HG02798 (cell line): Measurements from ENCODE around the gene SCG3.

Experiments
- ATAC-seq: cut with Tn5 transposase; IDR thresholded peaks from one replicate; pipeline ENCODE4 v1.9.1; 2021; ENCODE audit warnings: mild to moderate bottlenecking; ENCODE audit not compliant: unreplicated experiment, poor library complexity

SCG3 gene

GRCh38 chr15:51752888-51753287, 71.6 kb downstream of the SCG3 start:
- ATAC-seq = no peak

- no peak for ATAC-seq
These were observed 73.0 kb downstream of the SCG3 start for GRCh38 chr15:51754267-51754666.

GRCh38 chr15:51755790-51756189, 74.5 kb downstream of the SCG3 start:
- no peak for ATAC-seq

DNA sequence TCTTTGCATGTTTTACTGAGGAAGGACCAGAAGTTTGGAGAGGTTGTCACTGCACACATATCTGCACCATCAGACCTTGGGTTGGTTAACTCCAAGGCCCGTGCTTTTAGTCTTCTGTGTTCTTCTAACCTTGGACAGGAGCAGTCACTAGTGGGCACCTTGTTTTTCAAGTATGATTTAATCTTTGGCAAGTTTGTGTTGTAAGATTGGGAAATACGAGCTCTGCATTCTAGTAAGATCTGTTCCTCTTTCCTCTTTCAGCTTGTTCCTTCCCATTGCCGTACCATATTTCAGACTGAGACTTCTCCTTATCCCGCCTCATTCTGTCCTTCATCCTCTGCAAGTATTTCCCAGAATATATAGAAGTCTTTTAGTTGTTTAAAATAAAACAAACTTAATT, 75.2 kb downstream of the SCG3 start:
- no peak for ATAC-seq

DNA sequence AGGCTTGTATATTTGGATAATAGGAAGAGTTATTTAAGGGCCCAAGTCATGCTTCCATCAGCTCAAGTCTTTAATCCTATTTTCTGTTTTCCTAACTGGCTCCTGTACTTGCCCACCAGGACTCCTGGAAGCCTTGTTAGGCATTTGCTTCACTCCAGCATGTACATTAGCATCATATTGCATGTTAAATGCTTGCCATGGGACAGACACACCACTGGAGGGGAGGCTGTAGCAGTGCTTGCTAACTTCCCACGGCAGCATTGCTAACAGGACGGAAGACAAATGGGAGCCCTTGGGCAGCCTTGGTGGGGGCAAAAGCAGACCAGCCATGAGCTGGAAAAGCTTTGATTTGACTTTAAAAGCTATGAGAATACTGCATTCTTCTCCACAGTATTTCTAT, 76.1 kb downstream of the SCG3 start:
- no peak for ATAC-seq

- ATAC-seq = no peak
These were observed 77.3 kb downstream of the SCG3 start for GRCh38 chr15:51758645-51759044.

DNA sequence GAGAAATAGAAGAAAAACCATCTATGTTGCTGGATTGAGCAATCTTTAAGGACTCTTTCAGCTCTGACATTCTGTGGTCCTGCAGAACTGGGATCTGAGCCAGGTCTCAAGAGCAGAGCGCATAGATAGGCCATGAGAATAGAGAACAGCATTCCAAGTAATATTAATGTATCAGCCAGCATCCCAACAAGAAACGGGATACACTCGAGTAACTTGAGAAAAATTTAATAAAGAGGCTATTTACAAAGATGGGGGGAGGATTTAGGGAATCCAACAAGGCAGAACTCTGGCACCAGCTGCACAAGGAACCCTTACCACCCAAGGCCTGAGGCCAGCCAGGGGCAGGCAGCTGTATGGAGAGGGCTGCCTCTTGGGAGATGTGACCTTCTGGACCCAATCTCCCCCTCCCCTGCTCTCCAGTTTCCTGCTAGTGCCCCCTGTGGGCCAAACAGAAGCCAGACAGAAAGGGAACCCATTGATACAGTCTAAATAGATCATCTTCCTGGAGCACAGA, 78.3 kb downstream of the SCG3 start:
- ATAC-seq = no peak

- no peak for ATAC-seq
These were observed 79.5 kb downstream of the SCG3 start for GRCh38 chr15:51760805-51761204.

DNA sequence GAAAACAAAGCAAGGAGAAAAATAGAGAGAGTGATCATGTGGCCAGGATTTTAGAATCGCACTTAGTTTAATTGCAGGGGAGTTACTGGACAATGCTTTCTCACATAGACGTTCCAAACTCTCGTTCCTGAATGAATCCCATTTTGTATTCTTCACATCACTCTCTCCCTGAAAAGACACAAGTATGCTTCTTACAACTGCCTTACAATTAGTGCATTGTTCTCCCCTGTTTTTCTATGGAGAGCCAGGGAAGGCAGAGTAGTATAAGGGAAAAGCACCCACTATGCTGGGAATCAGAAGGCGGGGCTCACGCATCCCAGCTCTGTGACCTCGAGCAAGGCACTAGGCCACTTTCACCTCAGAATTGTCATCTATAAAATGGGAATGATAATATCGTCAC, 84.4 kb downstream of the SCG3 start:
- no peak for ATAC-seq

DNA sequence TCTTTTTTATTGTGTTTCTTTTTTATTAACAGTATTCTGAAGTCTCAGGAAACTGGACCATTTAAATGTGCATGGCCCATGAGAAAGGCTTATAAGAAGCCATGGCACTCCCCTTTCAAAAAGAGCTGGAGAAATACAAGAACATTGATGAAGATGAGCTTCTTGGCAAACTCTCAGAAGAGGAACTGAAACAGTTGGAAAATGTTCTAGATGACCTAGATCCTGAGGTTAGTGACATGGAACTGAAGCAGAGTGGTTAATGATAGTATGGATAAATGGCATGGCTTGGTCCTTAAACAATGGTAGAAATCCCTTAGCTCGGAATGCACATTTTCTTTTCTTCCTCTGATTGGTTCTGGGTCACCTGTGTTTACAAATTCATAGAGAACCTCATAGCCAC, 85.0 kb downstream of the SCG3 start:
- ATAC-seq = no peak

- no peak for ATAC-seq
These were observed 86.7 kb downstream of the SCG3 start for GRCh38 chr15:51768018-51768417.
